Neural cell (in vitro differentiated cells): ENCODE measurements around the gene PTPDC1. TPM values are rescaled to one million over a fixed set of nuclear protein-coding genes. Genes with fewer than 3 reads are reported as not detected.

ENCODE experiments used
- H2AFZ ChIP-seq: fragments of 200-600, 300-800 bp; sonication (generic), shearing (Covaris generic); 2 replicates; pipeline ENCODE4 v1.6.0; 2014; ENCODE audit warnings: low read depth, mild to moderate bottlenecking, antibody characterized with exemption, low read length, moderate library complexity
- H3F3A ChIP-seq: fragments of 200-600 bp; shearing (Covaris generic); 2 replicates; pipeline ENCODE4 v1.6.1; 2016; ENCODE audit warnings: mild to moderate bottlenecking, moderate library complexity, mixed read lengths, antibody characterized with exemption, low read length; ENCODE audit not compliant: insufficient read depth, poor library complexity, severe bottlenecking
- H3K27ac ChIP-seq: fragments of 200-600, 300-800 bp; sonication (generic), shearing (Covaris generic); 2 replicates; pipeline ENCODE4 v1.5.1; 2014; ENCODE audit warnings: mild to moderate bottlenecking, low read length, moderate library complexity
- H3K27me3 ChIP-seq: fragments of 300-800, 200-600 bp; sonication (generic), shearing (Covaris generic); 2 replicates; pipeline ENCODE4 v1.6.0; 2014; ENCODE audit warnings: mild to moderate bottlenecking, low read depth, low read length, moderate library complexity; ENCODE audit not compliant: insufficient read depth
- H3K36me3 ChIP-seq: fragments of 300-800, 200-600 bp; sonication (generic), shearing (Covaris generic); 2 replicates; pipeline ENCODE4 v1.5.1; 2014; ENCODE audit warnings: mild to moderate bottlenecking, antibody characterized with exemption, low read length, moderate library complexity; ENCODE audit not compliant: insufficient read depth
- H3K4me2 ChIP-seq: fragments of 300-800, 200-600 bp; sonication (generic), shearing (Covaris generic); 2 replicates; pipeline ENCODE4 v1.6.0; 2014; ENCODE audit warnings: mild to moderate bottlenecking, low read length
- H3K4me3 ChIP-seq: fragments of 300-800, 200-600 bp; sonication (generic), shearing (Covaris generic); 2 replicates; pipeline ENCODE4 v1.5.1; 2014; ENCODE audit warnings: mild to moderate bottlenecking, low read length, moderate library complexity
- H3K79me2 ChIP-seq: fragments of 200-600 bp; shearing (Covaris generic); replicated peaks from 2 replicates; pipeline ENCODE4 v1.6.0; 2014; ENCODE audit warnings: mild to moderate bottlenecking, low read length, moderate library complexity; ENCODE audit not compliant: insufficient read depth
- H3K9ac ChIP-seq: fragments of 300-800, 200-600 bp; sonication (generic), shearing (Covaris generic); 2 replicates; pipeline ENCODE4 v1.6.1; 2016; ENCODE audit warnings: mild to moderate bottlenecking, low read length, mixed read lengths
- H3K9me2 ChIP-seq: fragments of 200-600 bp; shearing (Covaris generic); 2 replicates; pipeline ENCODE4 v1.6.1; 2016; ENCODE audit warnings: mild to moderate bottlenecking, low read length, mixed read lengths; ENCODE audit not compliant: insufficient read depth
- H3K9me3 ChIP-seq: fragments of 200-600, 300-800 bp; sonication (generic), shearing (Covaris generic); 2 replicates; pipeline ENCODE4 v1.6.1; 2016; ENCODE audit warnings: mild to moderate bottlenecking, mixed run types, low read length, moderate library complexity, mixed read lengths
- H4K20me1 ChIP-seq: fragments of 200-600 bp; shearing (Covaris generic); 2 replicates; pipeline ENCODE4 v1.6.1; 2016; ENCODE audit warnings: mild to moderate bottlenecking, mixed run types; ENCODE audit not compliant: insufficient read depth
- EP300 ChIP-seq: fragments of 450-650 bp; conservative IDR thresholded peaks from 2 replicates; pipeline ENCODE4 v1.6.1; 2014; ENCODE audit warnings: antibody characterized with exemption, mild to moderate bottlenecking, moderate library complexity; ENCODE audit not compliant: poor library complexity, severe bottlenecking
- EZH2 ChIP-seq: fragments of 200-600, 300-800 bp; shearing (Covaris generic), sonication (generic); IDR thresholded peaks from 2 replicates; pipeline ENCODE4 v1.6.1; 2014; ENCODE audit warnings: antibody characterized with exemption, low read length, borderline replicate concordance, mild to moderate bottlenecking; ENCODE audit not compliant: insufficient read depth, poor library complexity, severe bottlenecking
- MXI1 ChIP-seq: fragments of 450-650 bp; conservative IDR thresholded peaks from 2 replicates; pipeline ENCODE4 v1.6.1; 2014; ENCODE audit warnings: antibody characterized with exemption, mild to moderate bottlenecking; ENCODE audit not compliant: poor library complexity, severe bottlenecking
- POLR2AphosphoS5 ChIP-seq: IDR thresholded peaks from 2 replicates; pipeline ENCODE4 v1.6.1; 2012
- RAD21 ChIP-seq: fragments of 450-650 bp; conservative IDR thresholded peaks from 2 replicates; pipeline ENCODE4 v1.6.1; 2014; ENCODE audit warnings: antibody characterized with exemption, mild to moderate bottlenecking, moderate library complexity
- SMC3 ChIP-seq: fragments of 450-650 bp; conservative IDR thresholded peaks from 2 replicates; pipeline ENCODE4 v1.6.1; 2014; ENCODE audit warnings: antibody characterized with exemption, mild to moderate bottlenecking, moderate library complexity; ENCODE audit not compliant: poor library complexity
- TAF1 ChIP-seq: IDR thresholded peaks from 2 replicates; pipeline ENCODE4 v1.6.1; 2012; ENCODE audit warnings: low read depth
- polyA plus RNA-seq: library from polyadenylated mRNA; depleted of rRNA; stranded (reverse); fragments of >200 nt; gene quantifications from 2 replicates; pipeline ENCODE4 v1.2.3, GENCODE V29; 2014
- TF ChIP-seq, protein P1 (sequence below): fragments of 450-650 bp; IDR thresholded peaks from 2 replicates; pipeline ENCODE4 v1.5.1; 2014; ENCODE audit warnings: antibody characterized with exemption, mild to moderate bottlenecking, moderate library complexity; ENCODE audit not compliant: poor library complexity, severe bottlenecking
- TF ChIP-seq, protein P2 (sequence below): IDR thresholded peaks from 2 replicates; pipeline ENCODE4 v1.6.1; 2012; ENCODE audit warnings: borderline replicate concordance

PTPDC1 gene
- polyA plus RNA-seq, 1 donor from 2014 or later, result 23.7 TPM

DNA sequence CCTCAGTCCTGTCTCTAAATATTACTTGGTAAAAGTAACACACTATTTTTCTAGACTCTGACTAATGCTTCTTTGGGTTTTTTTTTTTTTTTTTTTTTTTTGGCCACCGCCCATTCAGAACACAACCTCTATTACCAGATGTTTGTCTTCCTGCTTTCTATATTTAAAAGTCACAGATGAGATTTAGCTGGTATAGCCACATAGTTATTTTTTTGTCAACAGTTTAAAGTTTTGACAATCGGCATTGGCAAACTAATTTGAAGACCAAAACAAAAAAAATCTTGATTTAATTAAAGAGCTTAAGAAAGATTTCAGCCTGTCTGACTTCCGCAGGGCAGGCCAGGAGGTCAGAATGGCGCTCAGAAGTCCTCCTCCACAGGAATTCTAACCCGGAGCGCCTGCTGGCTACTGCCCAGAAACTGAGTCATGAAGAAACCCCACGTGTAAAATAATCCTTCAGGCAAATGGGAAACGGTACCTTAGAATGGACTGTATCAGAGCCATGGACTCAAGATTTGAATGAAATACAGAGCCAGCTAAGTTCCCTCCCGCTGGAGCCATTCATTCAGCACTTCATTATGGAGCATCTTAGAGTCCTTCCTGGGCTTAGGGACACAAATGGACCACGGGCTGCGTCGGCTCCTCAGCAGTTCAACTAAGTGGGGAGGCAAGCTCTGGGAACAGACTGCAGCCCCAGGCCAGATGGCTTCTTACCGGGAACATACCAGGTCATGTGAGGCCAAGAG is 55.6 kb downstream of the PTPDC1 start:
- no peaks in the 10 kb centered on the region for H3K27me3 ChIP-seq
- H3K79me2 ChIP-seq, result no peaks in the 10 kb centered on the region
- no peak overlapping the region for H2AFZ ChIP-seq
- H3K27ac ChIP-seq, result no peak overlapping the region
- no peaks in the 10 kb centered on the region for H3K36me3 ChIP-seq
- H3K9ac ChIP-seq, result no peak overlapping the region
- TF ChIP-seq, protein P1, sequence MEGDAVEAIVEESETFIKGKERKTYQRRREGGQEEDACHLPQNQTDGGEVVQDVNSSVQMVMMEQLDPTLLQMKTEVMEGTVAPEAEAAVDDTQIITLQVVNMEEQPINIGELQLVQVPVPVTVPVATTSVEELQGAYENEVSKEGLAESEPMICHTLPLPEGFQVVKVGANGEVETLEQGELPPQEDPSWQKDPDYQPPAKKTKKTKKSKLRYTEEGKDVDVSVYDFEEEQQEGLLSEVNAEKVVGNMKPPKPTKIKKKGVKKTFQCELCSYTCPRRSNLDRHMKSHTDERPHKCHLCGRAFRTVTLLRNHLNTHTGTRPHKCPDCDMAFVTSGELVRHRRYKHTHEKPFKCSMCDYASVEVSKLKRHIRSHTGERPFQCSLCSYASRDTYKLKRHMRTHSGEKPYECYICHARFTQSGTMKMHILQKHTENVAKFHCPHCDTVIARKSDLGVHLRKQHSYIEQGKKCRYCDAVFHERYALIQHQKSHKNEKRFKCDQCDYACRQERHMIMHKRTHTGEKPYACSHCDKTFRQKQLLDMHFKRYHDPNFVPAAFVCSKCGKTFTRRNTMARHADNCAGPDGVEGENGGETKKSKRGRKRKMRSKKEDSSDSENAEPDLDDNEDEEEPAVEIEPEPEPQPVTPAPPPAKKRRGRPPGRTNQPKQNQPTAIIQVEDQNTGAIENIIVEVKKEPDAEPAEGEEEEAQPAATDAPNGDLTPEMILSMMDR, result no peak
- TF ChIP-seq, protein P2, sequence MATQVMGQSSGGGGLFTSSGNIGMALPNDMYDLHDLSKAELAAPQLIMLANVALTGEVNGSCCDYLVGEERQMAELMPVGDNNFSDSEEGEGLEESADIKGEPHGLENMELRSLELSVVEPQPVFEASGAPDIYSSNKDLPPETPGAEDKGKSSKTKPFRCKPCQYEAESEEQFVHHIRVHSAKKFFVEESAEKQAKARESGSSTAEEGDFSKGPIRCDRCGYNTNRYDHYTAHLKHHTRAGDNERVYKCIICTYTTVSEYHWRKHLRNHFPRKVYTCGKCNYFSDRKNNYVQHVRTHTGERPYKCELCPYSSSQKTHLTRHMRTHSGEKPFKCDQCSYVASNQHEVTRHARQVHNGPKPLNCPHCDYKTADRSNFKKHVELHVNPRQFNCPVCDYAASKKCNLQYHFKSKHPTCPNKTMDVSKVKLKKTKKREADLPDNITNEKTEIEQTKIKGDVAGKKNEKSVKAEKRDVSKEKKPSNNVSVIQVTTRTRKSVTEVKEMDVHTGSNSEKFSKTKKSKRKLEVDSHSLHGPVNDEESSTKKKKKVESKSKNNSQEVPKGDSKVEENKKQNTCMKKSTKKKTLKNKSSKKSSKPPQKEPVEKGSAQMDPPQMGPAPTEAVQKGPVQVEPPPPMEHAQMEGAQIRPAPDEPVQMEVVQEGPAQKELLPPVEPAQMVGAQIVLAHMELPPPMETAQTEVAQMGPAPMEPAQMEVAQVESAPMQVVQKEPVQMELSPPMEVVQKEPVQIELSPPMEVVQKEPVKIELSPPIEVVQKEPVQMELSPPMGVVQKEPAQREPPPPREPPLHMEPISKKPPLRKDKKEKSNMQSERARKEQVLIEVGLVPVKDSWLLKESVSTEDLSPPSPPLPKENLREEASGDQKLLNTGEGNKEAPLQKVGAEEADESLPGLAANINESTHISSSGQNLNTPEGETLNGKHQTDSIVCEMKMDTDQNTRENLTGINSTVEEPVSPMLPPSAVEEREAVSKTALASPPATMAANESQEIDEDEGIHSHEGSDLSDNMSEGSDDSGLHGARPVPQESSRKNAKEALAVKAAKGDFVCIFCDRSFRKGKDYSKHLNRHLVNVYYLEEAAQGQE, result no peak
- TF ChIP-seq RAD21 (no peak), EP300 (no peak), POLR2AphosphoS5 (no peak), TAF1 (no peak), SMC3 (no peak)
- H3K9me3 ChIP-seq, result no peaks in the 10 kb centered on the region
- H4K20me1 ChIP-seq, result no peaks in the 10 kb centered on the region
- no peaks in the 10 kb centered on the region for H3F3A ChIP-seq
- H3K9me2 ChIP-seq, result no peaks in the 10 kb centered on the region
- H3K4me3 ChIP-seq, result no peak overlapping the region
- H3K4me2 ChIP-seq, result no peak overlapping the region

- Histone ChIP-seq H3K9me3 (no peaks in the 10 kb centered on the region), H4K20me1 (no peaks in the 10 kb centered on the region), H3K79me2 (no peaks in the 10 kb centered on the region), H3F3A (no peaks in the 10 kb centered on the region), H3K27ac (no peak overlapping the region), H3K4me3 (no peak overlapping the region), H3K9me2 (no peaks in the 10 kb centered on the region), H2AFZ (no peak overlapping the region), H3K36me3 (no peaks in the 10 kb centered on the region), H3K9ac (no peak overlapping the region), H3K27me3 (no peaks in the 10 kb centered on the region), H3K4me2 (no peak overlapping the region)
- TF ChIP-seq EZH2, result no peak
- TF ChIP-seq, protein P2, result no peak
- no peak for TF ChIP-seq MXI1
- TF ChIP-seq POLR2AphosphoS5, result no peak
- no peak for TF ChIP-seq RAD21
- no peak for TF ChIP-seq SMC3
- no peak for TF ChIP-seq TAF1
- TF ChIP-seq EP300, result no peak
- TF ChIP-seq, protein P1, result no peak
Observed at GRCh38 chr9:94140418-94140780, 56.1 kb downstream of the PTPDC1 start.
